Kidney (tissue), 14 donors: ENCODE data around the gene BACE2. TPM values are rescaled to one million over a fixed set of nuclear protein-coding genes. Genes with fewer than 3 reads are reported as not detected.

Experiments
- DNase-seq, 5 donors: peaks; one replicate each; pipeline ENCODE4 v3.0.0-alpha.2; 2013 to 2020
- FAIRE-seq: peaks from 2 replicates; lab custom pipeline; 2012; peaks lifted over from hg19 to GRCh38; lab: Jason Lieb, UNC
- H3K27ac ChIP-seq, 2 donors: one replicate each; pipeline ENCODE4 v1.7.0; 2013; ENCODE audit warnings: low read depth in 2 of 2, low read length in 2 of 2, inconsistent platforms in 1 of 2
- H3K27me3 ChIP-seq: one replicate; pipeline ENCODE4 v1.7.1; 2013; ENCODE audit warnings: low read length, inconsistent platforms; ENCODE audit not compliant: control insufficient read depth, insufficient read depth
- H3K36me3 ChIP-seq, 3 donors: one replicate each; pipeline versions ENCODE4 v1.7.0 to v1.7.1; 2013; ENCODE audit warnings: low read length in 3 of 3, control low read depth in 1 of 3, inconsistent platforms in 1 of 3; ENCODE audit not compliant: insufficient read depth in 3 of 3, control insufficient read depth in 2 of 3
- H3K4me1 ChIP-seq, 3 donors: one replicate each; pipeline versions ENCODE4 v1.7.0 to v1.7.1; 2013; ENCODE audit warnings: low read length in 3 of 3, inconsistent platforms in 1 of 3, low read depth in 1 of 3; ENCODE audit not compliant: control insufficient read depth in 2 of 3, insufficient read depth in 2 of 3
- H3K4me3 ChIP-seq, 3 donors: one replicate each; pipeline versions ENCODE4 v1.7.0 to v1.8.1; 2013; ENCODE audit warnings: low read length in 3 of 3, control low read depth in 1 of 3, inconsistent platforms in 1 of 3
- H3K9ac ChIP-seq, 3 donors: one replicate each; pipeline versions ENCODE4 v1.7.0 to v1.7.1; 2013; ENCODE audit warnings: low read length in 3 of 3, control low read depth in 1 of 3, inconsistent platforms in 1 of 3
- H3K9me3 ChIP-seq, 3 donors: one replicate each; pipeline versions ENCODE4 v1.7.0 to v1.7.1; 2013; ENCODE audit warnings: low read length in 3 of 3, control low read depth in 1 of 3, inconsistent platforms in 1 of 3; ENCODE audit not compliant: control insufficient read depth in 2 of 3, insufficient read depth in 1 of 3
- intact Hi-C: fragments of 100-400 bp; cut with DNase I; formaldehyde crosslinking; loops from one replicate; pipeline ENCODE4 v1.11.1; 2022
- polyA plus RNA-seq: library from polyadenylated mRNA; stranded (reverse); fragments of 350-450 nt; fragmentation: Illumina TruSeq; extraction: RNeasy Lipid Tissue Mini Kit (QIAGEN cat#74804); gene quantifications from one replicate; pipeline ENCODE4 v1.2.3, GENCODE V29; 2014; ENCODE audit warnings: low read depth, low replicate concordance; ENCODE audit not compliant: insufficient read depth
- total RNA-seq: library from RNA; stranded (reverse); fragmentation: NEBNext Ultra II Directional; extraction: Animal tissue kit (Norgen Biotek cat#: 25700); gene quantifications from one replicate; pipeline ENCODE4 v1.2.1, GENCODE V29; 2021
- TF ChIP-seq, protein P1 (sequence below): IDR thresholded peaks from 3 replicates; pipeline ENCODE4 v1.5.1; 2012; ENCODE audit warnings: mild to moderate bottlenecking, moderate library complexity, borderline replicate concordance; ENCODE audit not compliant: insufficient read depth; ENCODE audit errors: extremely low read depth
- donor health status: control.
- donor health status: control.
- donor health status: control.
- donor health status: control.
- donor health status: control.
- donor health status: DM: yes; HTN: yes; CAD: no.
- donor health status: Normal renal cell carcinoma (clear cell type).

The BACE2 gene
- total and polyA plus RNA-seq, 2 donors from 2014 or later, result 55.5 to 65.7 TPM

DNA sequence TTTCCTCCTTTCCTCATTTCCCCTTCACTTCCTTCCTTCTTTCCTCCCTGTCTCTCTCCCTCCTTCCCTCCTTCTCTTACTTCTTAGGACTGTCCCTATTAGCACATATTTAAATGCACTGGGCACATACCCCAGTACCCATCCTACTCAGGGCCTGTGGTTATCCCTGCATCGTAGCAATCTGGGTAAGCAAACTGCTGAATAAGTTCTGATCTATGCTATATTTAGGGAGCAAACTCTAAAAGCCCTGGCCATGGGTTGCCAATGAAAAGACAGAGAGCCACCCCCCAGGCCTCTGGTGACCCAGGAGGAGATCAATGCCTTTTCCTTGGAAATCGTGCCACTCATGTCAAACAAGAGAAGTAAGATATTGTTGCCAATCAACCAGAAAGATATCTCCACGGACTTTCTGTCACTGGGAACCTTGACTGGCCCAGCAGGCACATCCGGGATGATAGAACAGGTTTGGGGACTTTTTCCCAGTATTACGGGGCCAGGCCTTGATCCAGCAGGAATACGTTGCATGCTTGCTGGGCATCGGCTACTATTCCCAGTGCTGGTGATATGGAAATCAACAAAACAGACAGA is 154.0 kb downstream of the BACE2 start:
- no peaks in the 10 kb centered on the region for H3K36me3 ChIP-seq
- DNase-seq (no peak), FAIRE-seq (no peak)
- intact Hi-C loops, result no loop called here
- TF ChIP-seq, protein P1, sequence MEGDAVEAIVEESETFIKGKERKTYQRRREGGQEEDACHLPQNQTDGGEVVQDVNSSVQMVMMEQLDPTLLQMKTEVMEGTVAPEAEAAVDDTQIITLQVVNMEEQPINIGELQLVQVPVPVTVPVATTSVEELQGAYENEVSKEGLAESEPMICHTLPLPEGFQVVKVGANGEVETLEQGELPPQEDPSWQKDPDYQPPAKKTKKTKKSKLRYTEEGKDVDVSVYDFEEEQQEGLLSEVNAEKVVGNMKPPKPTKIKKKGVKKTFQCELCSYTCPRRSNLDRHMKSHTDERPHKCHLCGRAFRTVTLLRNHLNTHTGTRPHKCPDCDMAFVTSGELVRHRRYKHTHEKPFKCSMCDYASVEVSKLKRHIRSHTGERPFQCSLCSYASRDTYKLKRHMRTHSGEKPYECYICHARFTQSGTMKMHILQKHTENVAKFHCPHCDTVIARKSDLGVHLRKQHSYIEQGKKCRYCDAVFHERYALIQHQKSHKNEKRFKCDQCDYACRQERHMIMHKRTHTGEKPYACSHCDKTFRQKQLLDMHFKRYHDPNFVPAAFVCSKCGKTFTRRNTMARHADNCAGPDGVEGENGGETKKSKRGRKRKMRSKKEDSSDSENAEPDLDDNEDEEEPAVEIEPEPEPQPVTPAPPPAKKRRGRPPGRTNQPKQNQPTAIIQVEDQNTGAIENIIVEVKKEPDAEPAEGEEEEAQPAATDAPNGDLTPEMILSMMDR, result no peak
- H3K27ac ChIP-seq, result no peak overlapping the region
- no peaks in the 10 kb centered on the region for H3K4me1 ChIP-seq
- no peak overlapping the region for H3K9ac ChIP-seq
- H3K27me3 ChIP-seq, result no peaks in the 10 kb centered on the region
- no peak overlapping the region for H3K4me3 ChIP-seq
- no peaks in the 10 kb centered on the region for H3K9me3 ChIP-seq

DNA sequence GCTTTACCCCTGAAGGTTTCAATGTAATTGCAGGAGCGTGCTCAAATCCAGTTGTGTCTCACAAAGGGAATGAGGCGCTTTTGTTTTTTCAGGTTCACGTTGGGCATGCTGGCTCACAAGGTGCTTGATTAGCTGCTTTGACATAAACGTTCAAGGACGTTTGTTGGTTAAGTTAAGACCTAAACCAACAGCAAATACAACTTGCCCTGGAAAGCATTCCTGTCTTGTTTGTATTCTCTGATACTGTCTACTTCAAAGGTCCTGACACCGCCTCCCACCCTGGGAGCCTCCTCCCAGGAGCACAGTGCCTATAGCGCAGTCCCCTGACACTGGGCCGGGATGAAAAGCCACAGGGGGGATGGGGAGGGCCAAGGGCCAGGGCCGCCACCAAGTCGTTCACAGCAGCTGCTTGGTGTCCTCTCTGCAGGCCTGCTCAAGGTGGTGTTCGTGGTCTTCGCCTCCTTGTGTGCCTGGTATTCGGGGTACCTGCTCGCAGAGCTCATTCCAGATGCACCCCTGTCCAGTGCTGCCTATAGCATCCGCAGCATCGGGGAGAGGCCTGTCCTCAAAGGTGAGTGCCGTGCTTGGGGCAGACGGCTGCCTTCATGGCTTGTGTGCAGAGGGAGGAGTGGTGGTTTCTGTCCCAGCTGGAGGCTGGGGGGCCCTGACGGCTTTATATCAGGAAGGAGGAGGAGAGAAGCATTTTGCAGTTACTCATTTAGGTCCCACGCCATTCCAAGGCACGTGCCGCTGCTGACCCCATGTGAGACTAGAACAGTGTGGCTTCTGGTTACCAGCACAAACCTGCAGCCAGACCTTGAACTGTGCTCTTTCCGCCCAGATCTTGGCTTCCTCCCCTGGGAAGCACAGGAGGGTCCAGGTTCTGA is 154.8 kb downstream of the BACE2 start:
- no peaks in the 10 kb centered on the region for H3K36me3 ChIP-seq
- no peaks in the 10 kb centered on the region for H3K9me3 ChIP-seq
- no peak overlapping the region for H3K9ac ChIP-seq
- H3K27ac ChIP-seq, result no peak overlapping the region
- intact Hi-C loops, result no loop called here
- H3K4me1 ChIP-seq, result no peaks in the 10 kb centered on the region
- no peak overlapping the region for H3K4me3 ChIP-seq
- DNase-seq (no peak), FAIRE-seq (no peak)
- H3K27me3 ChIP-seq, result no peaks in the 10 kb centered on the region
- TF ChIP-seq, protein P1, result no peak

DNA sequence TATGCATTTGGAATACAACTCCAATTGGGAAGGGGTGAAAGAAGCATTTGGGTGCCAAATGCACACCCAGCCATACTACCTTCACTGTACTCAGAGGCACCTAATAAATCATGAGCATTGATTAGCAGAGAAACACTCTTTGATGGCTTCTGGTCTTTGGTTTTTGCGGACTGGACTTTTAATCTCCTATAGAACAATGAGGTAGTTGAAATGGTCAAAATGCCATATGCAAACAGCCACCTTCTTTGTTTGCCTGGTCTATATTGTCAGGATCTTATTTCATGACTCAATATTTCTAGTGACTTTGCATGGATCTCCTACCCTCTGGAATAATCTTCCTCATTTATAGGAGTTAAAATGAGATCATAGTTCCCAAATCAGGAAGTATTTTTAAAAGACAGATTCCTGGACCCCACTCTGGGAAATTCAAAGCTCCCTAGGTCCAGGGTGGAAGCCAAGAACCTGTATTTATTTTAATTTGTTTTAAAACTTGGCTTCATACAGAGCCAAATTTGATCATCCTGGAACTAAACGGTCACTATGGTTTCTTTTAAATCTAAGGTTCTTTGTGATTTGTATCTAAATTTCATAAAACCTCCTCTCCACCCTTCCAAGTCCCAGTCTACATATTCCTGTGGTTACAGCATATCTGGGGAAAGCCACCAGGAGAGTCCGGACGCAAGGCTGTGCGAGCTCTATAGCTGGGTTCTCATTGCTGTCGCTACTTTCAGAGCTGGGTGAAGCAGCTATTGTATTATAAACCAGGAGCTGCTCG is 157.4 kb downstream of the BACE2 start:
- Histone ChIP-seq H3K27ac (no peak overlapping the region), H3K27me3 (no peaks in the 10 kb centered on the region), H3K9ac (no peak overlapping the region), H3K36me3 (no peaks in the 10 kb centered on the region), H3K9me3 (no peaks in the 10 kb centered on the region), H3K4me1 (no peaks in the 10 kb centered on the region), H3K4me3 (no peak overlapping the region)
- DNase-seq, result no peak
- intact Hi-C loops, result no loop called here
- FAIRE-seq, result no peak
- TF ChIP-seq, protein P1, result no peak
